Stimulated activated CD4-positive, alpha-beta T cell treated with anti-CD3 and anti-CD28 coated beads, Interleukin-2, amount 100 ng/mL, for 48 hours (primary cell): ENCODE results near the gene RRAS.

Experiments
- DNase-seq, 2 donors: peaks; one replicate each; pipeline ENCODE4 v3.0.0-alpha.2; 2020

The RRAS gene

GRCh38 chr19:49676784-49677230 is 36.9 kb upstream of the RRAS start:
- DNase-seq, result peak; percentile 98 to 99

- DNase-seq, result peak; percentile 20 to 34
These were observed 36.3 kb upstream of the RRAS start for GRCh38 chr19:49676136-49676783.

- peak; percentile 72 to 79 for DNase-seq
These were observed 32.4 kb upstream of the RRAS start for GRCh38 chr19:49672131-49672919.

- no peak for DNase-seq
These were observed 29.6 kb upstream of the RRAS start for GRCh38 chr19:49669516-49669915.

- DNase-seq, result no peak
These were observed 27.5 kb upstream of the RRAS start for GRCh38 chr19:49667473-49667872.

GRCh38 chr19:49666120-49666444 is 26.1 kb upstream of the RRAS start:
- DNase-seq, result no peak

- DNase-seq, result peak; percentile 99
These were observed 25.6 kb upstream of the RRAS start, which contains the start of the genes BCL2L12 and IRF3 for GRCh38 chr19:49665351-49666119. Gene BCL2L12 (plus strand): TSS chr19:49665933. CDS start chr19:49666693, 760 bp downstream. Gene IRF3 (minus strand): TSS chr19:49665857. CDS start chr19:49664838, 1,019 bp downstream.

GRCh38 chr19:49665036-49665350 is 25.1 kb upstream of the RRAS start:
- DNase-seq, result no peak

GRCh38 chr19:49664171-49665035 is 24.5 kb upstream of the RRAS start:
- DNase-seq, result peak; percentile 94 to 95

- no peak for DNase-seq
These were observed 23.3 kb upstream of the RRAS start for GRCh38 chr19:49663224-49663623.

- no peak for DNase-seq
These were observed 22.1 kb upstream of the RRAS start for GRCh38 chr19:49662011-49662410.

- no peak for DNase-seq
These were observed 20.5 kb upstream of the RRAS start for GRCh38 chr19:49660338-49660961.

- DNase-seq, result no peak
These were observed 18.9 kb upstream of the RRAS start for GRCh38 chr19:49658566-49659442.

- no peak for DNase-seq
These were observed 18.2 kb upstream of the RRAS start for GRCh38 chr19:49658139-49658517.

GRCh38 chr19:49657493-49658138 is 17.7 kb upstream of the RRAS start:
- DNase-seq, result no peak

GRCh38 chr19:49656456-49657109 is 16.6 kb upstream of the RRAS start:
- DNase-seq, result no peak

- DNase-seq, result no peak
These were observed 15.9 kb upstream of the RRAS start for GRCh38 chr19:49655570-49656455.

GRCh38 chr19:49654581-49654980 is 14.6 kb upstream of the RRAS start:
- no peak for DNase-seq

GRCh38 chr19:49653466-49653806 is 13.5 kb upstream of the RRAS start:
- no peak for DNase-seq
